ENCODE data around the gene KAT2B.
"Not testable (repeated sequence)": the region's sequence is repeated elsewhere in the genome, so short reads cannot be mapped to it uniquely, and the experiment has no call there.

The KAT2B gene

DNA sequence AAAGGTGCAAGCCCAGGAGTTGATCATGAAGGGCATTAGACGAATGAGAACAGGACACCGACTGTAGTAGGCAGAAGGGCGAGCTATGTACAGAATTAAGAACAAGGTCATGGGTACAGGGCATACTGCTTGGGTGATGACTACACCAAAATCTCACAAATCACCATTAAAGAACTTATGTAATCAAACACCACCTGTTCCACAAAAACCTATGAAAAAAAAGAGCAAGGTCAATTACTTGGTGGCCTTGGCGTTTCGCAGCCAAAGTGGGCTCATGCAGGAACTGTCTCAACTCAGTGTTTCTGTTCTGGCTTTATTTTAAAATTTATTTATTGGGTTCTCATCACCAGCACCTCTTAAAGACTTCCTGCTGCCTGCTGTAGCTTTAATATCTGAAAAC is 2.1 kb downstream of the KAT2B start:
- FAIRE-seq: no peak
- TF ChIP-seq, protein P1, sequence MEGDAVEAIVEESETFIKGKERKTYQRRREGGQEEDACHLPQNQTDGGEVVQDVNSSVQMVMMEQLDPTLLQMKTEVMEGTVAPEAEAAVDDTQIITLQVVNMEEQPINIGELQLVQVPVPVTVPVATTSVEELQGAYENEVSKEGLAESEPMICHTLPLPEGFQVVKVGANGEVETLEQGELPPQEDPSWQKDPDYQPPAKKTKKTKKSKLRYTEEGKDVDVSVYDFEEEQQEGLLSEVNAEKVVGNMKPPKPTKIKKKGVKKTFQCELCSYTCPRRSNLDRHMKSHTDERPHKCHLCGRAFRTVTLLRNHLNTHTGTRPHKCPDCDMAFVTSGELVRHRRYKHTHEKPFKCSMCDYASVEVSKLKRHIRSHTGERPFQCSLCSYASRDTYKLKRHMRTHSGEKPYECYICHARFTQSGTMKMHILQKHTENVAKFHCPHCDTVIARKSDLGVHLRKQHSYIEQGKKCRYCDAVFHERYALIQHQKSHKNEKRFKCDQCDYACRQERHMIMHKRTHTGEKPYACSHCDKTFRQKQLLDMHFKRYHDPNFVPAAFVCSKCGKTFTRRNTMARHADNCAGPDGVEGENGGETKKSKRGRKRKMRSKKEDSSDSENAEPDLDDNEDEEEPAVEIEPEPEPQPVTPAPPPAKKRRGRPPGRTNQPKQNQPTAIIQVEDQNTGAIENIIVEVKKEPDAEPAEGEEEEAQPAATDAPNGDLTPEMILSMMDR (IDR thresholded peaks at IDR 0.05; ENCODE audit: insufficient read depth, missing control alignments): no peak
- no peak for DNase-seq (ENCODE audit: insufficient read length, low spot score)

DNA sequence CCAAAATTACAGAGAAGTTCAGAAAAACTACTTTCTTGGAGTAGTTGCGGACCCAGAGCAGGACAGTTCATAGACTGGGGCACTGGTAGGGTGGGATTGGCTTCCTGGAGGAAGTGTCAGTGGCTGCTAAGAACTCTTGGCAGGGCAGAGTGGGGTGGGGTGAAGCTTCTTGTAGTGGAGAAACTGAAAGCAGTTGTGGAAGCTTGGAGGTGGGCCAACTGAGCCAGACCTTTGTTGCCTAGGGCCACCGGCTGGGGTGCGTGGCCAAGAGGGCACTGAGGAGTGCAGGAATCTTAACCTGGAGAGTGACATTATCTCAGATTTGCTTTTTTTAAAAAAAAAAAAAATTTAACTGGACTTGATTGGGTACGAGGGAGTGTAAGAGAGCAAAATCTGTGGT is 3.1 kb downstream of the KAT2B start:
- TF ChIP-seq, protein P1 (IDR thresholded peaks at IDR 0.05; ENCODE audit: insufficient read depth, missing control alignments): no peak
- DNase-seq (ENCODE audit: insufficient read length, low spot score) (no peak), FAIRE-seq (no peak)

DNA sequence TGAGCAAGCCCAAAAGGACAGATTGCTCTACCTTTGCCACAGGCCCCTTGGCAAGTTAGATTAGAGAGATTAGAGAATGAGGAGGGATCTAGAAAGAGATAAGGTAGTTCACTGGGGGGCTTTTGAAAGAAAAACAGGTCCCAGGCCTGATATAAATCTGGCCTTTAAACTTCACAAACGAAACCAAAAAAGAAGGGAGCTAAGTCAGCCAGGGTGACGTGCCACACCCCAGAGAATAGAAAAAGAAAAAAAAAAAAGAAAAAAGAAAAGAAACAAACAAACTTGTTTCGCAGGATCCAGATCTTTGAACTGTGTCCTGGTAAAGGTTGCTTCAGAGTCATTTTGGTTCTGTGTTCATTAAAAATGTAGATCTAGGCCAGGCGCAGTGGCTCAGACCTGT is 3.6 kb downstream of the KAT2B start:
- DNase-seq (ENCODE audit: insufficient read length, low spot score) (no peak), FAIRE-seq (no peak)
- TF ChIP-seq, protein P1 (IDR thresholded peaks at IDR 0.05; ENCODE audit: insufficient read depth, missing control alignments): no peak

DNA sequence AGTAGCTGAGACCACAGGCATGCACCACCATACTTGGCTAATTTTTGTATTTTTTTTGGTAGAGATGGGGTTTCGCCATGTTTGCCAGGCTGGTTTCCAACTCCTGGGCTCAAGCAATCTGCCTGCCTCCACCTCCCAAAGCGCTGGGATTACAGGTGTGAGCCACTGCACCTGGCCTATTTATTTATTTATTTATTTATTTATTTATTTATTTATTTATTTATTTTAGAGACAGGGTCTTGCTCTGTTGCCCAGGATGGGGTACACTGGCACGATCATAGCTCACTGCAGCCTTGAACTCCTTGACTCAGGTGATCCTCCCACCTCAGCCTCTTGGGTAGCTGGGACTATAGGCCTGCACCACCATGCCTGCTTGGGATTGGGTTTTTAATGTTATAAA is 4.9 kb downstream of the KAT2B start:
- DNase-seq (ENCODE audit: insufficient read length, low spot score); FAIRE-seq: not testable (repeated sequence)

DNA sequence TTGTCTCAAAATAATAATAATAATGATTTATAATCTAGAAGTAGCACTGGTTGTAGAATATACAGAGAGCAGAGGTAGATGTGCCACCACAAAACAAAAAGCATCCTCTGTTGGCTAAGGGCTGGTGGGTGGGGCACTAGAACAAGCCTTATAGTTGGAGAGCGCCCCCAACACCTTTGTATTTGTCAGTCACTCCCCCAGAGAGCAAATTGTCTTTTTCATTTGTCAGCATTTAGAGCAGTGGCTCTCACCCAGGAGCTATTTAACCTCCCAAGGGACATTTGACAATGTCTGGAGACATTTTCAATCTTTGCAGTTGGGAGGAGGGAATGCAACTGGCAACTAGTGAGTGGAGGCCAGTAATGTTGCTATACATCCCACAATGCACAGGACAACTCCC is 6.3 kb downstream of the KAT2B start:
- TF ChIP-seq, protein P1 (IDR thresholded peaks at IDR 0.05; ENCODE audit: insufficient read depth, missing control alignments): no peak
- DNase-seq (ENCODE audit: insufficient read length, low spot score) (no peak), FAIRE-seq (no peak)

DNA sequence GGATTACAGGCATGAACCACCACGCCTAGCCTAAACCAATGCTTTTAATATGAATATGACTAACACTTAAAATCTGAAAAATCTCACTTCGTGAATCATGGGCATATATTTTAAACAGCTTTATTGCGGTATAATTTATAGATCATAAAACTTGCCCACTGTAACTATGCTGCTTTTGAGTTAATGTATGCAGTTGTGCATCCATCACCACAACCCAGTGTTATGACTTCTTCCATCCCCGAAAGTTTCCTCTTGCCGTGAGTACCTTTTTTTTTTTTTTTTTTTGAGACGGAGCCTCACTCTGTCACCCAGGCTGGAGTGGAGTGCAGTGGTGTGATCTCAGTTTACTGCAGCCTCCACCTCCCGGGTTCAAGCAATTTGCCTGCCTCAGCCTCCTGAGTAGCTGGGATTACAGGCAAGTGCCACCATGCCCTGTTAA is 7.1 kb downstream of the KAT2B start:
- FAIRE-seq (no peak), DNase-seq (ENCODE audit: insufficient read length, low spot score) (no peak)
- TF ChIP-seq, protein P1 (IDR thresholded peaks at IDR 0.05; ENCODE audit: insufficient read depth, missing control alignments): no peak

DNA sequence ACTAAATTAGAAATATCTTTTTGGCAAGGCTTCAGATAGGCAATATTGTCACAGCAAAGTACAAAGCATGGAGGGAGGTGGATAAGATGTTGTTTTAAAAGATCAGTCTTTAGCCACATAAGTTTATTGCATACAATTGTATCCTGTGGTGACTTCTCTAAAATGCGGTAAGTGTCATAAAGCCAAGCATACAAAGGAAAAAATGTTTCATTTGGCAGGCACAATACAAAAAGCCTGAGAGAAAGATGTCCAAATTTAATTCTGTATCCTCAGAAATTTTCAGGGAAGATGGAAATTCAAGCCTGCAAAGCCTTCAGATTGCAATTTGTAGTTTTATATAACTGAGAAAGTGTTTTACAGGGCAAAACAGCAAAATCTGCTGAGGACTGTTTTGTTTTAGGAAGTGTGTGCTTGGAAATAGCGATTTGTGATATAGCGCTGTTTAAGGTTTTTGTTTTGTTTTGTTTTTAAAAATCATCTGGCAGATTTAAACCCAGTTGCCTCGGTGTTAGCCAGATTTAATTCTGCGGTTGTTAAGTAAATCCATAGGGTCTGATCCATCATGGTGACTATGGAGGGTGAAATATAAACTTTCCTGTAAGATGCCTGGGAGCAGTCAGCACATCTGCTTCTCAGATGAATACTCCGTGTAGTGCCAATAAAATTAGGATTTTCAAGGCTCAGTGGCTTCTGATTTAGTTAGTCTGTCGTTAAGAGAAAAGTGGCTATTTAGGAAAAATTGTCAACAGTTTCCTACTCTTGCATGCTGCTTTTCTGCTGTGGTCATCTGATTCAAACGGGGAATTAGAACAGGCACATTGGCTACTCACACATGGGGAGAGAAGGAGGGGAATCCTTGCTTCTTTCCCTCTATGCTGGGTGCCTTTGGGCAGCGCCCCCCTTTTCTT is 8.0 kb downstream of the KAT2B start:
- no peak for FAIRE-seq
- DNase-seq (ENCODE audit: insufficient read length, low spot score): no peak
- TF ChIP-seq, protein P1 (IDR thresholded peaks at IDR 0.05; ENCODE audit: insufficient read depth, missing control alignments): no peak
